Measurements from ENCODE around the gene DENND2D. TPM values are rescaled to one million over a fixed set of nuclear protein-coding genes. Genes with fewer than 3 reads are reported as not detected.
A peak's percentile ranks its signal among the peaks of the same experiment; 100 is the strongest.

DENND2D gene
- total RNA-seq, 1 experiment from 2014 or later = 10.2 TPM

DNA sequence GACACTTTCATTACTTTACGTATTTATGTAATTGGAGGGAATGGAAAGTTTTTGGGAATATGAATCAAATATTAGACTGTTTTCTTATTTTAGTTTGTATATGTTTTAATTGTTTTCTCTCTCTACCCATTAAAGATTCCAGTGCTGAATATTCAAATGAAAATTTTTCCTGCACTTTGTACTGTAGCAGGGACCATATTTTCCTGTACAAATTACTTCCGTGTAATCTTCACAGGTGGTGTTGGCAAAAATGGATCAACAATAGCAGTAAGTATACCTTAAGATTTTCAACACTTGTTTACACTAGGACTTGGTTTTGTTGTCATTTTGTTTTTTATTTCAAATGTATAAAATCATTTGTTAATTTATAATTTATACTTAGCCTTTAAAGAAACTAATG lies 18.4 kb downstream of the DENND2D start:
- DNase-seq (ENCODE audit: low read depth) = no peak

DNA sequence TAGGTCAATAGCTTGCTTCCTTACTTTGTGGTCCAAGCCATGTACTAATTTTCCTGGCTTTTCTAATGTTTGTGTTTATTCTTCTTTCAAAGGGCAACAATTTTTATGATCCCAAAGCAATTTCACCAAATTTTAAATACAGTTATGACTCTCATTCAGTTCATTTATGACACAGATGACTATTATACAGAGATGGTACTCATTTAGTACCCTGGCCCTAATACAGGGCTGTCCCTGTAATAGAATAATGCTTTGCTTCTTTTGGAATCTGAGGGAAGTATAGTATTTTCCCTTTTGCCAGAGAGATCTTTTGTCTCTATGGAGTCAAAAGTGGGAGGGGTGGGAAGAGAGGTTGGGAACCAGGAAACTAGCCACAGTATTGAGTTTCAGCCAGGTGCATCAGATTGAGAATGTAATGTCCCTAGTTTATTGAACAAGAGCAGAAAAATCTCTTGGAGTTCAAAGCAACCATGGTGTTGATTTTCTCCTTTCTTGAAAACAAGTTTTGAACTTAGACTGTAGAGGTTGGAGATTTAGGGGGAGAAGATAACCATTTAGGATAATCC lies 20.4 kb downstream of the DENND2D start:
- no peak for DNase-seq (ENCODE audit: low read depth)

DNA sequence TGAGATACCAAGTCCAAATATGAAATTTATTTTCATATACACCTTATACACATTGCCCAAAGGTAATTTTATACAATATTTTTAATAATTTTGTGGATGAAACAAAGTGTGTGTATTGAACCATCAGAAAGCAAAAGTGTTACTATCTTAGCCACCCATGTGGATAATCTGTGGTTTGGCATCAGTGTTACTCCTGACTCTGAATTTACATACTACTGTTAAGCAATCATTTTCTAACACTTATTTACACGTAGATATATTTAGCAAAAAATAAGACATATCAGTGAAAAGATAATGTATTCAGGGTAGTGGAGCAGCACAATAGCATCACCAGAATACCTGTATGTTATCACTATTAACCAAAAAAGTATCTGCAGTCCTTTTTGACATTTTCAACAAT lies 23.8 kb downstream of the DENND2D start:
- peak; percentile 3 for DNase-seq (ENCODE audit: low read depth)

DNA sequence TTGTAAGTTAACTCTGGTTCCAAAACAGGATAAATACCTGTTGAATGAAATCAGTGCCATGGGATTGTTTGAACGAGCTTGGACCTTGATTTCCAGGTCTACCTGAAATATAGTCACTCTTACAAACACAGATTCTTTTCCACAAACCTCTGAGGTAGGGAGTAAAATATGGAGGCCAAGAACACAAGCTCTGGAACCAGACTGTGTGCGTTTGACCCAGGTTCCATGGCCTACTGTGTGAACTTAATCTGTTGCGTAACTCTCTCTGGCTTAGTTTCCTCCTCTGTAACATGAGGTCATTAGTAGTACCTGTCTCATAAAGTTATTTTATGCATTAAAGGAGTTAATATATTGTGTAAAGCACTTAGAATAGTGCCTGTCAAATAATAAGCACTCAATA lies 25.1 kb downstream of the DENND2D start:
- DNase-seq (ENCODE audit: low read depth) = no peak

DNA sequence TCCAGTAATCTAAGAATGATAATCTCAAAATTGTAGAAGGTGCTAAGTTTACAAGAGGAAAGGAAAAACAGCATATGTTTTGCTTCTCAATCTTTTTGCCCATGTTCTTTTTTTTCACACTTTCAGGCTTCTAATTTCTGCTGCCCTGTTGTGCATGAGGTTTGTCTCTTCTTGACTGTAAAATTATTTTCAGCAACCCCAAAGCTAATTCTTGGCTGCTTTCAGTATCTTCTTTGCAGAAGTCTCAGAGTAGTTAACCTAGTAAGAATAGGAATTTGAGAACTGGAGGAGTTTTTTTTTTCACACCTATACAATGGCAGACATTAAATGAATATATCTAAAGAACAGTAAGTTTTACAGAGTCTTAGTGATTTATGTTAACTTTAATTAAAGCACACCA lies 26.4 kb downstream of the DENND2D start:
- no peak for DNase-seq (ENCODE audit: low read depth)

DNA sequence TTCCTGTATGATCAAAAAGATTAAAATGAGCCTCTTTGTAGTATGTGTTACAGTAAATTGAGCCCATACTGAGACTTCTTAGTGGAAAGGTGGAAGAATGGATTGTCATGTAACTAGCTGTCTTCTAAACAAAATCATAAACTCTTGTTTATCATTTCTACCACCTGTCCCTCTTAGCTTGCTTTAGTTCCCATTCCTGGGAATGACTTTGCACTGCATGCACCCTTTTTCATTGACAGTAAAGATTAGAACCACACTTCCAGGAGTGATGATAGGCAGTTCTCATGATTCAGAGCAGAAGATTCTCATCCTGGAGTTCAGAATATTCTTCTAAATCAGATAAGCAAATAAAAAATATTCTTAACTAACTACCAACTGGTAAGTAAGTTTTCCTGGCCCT lies 28.0 kb downstream of the DENND2D start:
- DNase-seq (ENCODE audit: low read depth) = no peak

DNA sequence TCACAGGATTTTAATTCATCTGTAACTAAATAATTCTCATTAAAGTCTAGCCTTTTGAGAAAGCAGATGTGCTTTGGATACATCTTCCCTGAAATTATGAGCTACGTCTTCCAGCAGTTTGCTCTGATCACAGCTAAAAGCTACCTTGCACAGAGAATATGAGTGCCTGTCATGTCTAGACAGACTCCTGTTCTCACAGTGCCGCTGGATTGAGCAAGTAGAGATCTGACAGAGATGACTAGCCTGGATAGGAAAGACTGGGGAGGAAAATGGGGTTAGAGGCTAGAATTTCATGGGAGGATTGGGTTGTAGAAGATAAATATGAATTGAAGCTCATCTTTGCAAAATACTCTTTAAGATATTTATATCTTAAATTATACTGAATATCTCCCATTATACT lies 36.3 kb downstream of the DENND2D start:
- no peak for DNase-seq (ENCODE audit: low read depth)

DNA sequence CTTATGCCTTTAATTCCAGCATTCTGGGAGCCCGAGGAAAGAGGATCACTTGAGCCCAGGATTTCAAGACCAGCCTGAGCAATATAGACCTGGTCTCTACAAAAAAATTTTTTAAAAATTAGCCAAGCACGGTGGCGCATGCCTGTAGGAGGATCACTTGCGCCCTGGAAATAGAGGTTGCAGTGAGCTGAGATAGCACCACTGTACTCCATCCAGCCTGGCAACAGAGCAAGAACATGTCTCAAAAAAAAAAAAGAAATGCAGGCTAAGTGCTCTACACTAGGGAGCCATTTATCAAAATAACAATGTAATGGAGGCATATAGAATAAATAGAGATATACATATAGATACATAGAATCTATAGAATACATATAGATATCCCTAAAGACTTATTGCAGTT lies 37.1 kb downstream of the DENND2D start:
- DNase-seq (ENCODE audit: low read depth) = no peak

DNA sequence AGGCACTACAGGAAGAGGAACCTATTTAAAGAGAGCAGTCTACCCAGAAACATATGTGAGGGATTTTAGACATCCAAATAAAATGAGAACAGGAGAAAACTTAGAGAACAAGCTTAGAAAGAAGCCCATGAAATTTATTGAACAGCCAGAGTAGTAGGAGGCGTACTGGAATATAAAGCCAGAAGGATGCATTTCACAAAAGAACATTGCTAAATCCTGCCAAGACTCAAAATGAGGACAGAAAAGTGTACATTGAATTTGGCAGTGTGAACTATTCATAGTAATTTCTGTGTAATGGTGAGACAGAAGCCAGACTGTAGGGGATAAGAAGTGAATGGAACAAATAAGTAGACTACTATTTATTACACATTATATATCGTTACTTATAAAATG lies 38.0 kb downstream of the DENND2D start:
- DNase-seq (ENCODE audit: low read depth) = no peak

DNA sequence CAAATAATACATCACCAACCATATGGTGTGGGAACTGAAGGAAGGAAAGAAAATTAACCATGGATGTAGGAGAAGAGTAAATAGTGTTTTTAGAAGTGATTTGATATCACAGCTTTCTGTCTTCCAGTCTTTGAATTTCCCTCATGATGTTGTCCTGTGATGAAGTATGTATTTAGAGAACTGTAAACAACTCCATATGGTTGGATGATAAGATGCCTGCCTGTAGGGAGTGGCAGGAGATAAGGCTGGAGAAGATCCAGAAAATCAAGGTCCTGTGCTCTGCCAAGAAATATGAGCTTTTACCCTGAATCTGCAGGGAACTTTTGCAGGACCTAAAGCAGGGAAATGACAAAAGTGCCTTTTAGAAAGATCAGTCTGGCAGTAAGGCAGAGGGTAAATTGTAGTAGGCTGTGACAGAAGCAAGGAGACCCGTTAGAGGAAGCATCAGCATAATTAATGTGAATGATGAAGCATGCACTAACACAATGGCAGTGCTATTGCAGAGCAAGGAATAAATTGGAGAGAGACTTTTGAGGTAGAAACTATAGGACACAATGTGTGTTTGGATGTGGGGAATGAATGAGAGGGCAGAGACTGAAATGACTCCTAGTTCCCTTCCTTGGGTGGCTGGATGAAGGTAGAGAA lies 38.5 kb downstream of the DENND2D start:
- DNase-seq (ENCODE audit: low read depth) = no peak

DNA sequence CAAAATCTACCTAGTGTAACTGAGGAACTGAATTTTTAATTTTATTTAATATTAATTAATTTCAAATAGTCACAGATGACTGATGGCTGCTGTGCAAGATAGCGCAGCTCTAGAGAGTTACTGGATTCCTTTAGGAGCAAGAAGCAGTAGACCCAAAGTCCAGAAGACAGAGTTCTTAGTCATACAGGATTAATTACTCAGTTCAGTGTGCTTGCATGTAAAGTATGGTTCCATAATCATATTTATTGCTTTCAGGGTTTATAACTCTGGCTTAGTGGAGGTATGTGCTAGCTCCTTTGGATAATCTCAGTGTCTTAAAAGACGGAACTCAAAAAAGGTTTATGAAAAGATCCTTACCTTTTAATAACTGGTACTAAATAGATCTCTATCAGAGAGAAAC lies 43.0 kb downstream of the DENND2D start:
- no peak for DNase-seq (ENCODE audit: low read depth)

DNA sequence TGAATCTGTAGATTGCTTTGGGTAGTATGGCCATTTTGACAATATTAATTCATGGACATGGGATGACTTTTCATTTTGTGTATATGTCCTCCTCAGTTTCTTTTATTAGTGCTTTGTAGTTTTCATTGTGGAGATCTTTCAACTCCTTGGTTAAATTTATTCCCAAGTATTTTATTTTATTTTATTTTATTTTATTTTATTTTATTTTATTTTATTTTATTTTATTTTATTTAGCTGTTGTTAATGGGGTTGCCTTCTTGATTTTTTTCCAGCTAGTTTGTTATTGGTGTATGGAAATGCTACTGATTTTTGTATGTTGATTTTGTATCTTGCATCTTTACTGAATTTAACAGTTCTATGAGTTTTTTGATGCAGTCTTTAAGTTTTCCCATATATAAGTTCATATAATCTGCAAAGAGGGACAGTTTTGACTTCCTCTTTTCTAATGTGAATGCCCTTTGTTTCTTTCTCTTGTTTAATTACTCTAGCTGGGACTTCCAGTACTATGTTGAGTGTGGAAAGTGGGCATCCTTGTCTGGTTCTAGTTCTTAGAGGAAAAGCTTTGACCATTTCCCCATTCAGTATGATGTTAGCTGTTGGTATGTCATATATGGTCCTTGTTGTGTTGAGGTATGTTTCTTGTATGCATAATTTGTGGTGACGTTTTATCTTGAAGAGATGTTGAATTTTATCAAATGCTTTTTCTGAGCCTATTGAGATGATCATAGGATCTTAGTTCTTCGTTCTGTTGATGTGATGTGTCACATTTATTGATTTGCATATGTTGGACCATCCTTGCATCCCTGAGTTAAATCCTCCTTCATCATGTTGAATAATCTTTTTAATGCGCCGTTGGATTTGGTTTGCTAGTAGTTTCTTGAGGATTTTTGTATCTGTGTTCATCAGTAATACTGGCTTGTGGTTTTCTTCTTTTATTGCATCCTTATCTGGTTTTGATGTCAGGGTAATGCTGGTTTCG lies 46.1 kb downstream of the DENND2D start:
- DNase-seq (ENCODE audit: low read depth) = no peak

DNA sequence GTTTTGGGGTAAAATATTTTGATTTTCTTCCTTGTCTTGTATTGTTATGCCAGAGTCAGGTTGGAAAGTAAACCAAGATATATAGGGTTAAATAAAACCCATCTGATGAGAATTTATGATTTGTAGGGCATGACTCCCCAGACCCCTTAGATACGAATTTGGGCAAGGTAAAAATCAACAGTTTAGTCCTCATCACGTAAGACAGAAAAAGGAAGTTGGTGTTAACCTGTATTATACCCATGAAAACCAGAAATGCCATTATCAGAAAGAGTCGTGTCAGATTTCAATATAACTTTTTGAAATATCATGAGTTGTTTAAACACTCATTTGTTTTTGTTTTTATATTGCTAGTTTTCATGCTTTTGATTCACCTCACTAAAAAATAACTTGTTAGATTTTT lies 48.6 kb downstream of the DENND2D start:
- DNase-seq (ENCODE audit: low read depth) = no peak

DNA sequence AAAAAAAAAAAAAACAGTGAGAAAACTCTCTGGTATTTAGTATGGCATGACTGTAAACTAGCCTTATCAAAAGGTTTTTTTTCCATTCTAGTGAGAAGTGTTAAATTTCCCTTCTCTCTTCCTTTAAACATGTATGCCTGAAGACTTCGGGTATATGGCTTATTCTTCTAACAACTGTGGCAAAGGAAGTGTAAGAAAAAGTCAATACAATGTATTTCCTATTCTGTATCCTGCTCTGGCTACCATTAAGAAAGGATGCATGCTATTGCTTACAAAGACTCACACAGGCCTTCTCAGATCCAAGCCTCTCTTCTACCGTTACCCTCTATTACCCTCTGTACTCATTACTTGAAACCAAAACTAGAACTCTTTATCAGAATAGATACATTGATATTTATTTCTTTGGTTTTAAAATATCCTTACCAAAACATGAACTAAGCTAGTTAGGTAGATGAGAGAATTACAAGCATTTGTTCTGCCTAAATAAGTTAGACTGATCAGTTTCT lies 52.0 kb downstream of the DENND2D start:
- DNase-seq (ENCODE audit: low read depth) = no peak

DNA sequence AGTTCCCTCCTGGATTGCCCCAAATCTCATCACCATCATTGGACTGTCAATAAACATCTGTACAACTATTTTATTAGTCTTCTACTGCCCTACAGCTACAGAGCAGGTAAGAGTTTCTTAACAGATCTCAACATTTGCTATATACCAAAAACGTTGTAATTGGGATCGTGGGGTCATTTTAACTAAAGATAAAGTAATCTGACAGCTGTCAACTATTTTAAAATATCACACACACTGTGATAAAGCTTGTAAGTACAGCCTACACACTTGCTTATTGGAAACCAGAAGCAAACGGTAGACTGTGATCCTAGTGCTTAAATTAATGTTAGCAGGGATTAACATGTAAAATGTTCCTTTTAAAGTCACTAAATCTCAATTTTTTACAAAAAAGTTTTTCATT lies 52.5 kb downstream of the DENND2D start:
- no peak for DNase-seq (ENCODE audit: low read depth)

DNA sequence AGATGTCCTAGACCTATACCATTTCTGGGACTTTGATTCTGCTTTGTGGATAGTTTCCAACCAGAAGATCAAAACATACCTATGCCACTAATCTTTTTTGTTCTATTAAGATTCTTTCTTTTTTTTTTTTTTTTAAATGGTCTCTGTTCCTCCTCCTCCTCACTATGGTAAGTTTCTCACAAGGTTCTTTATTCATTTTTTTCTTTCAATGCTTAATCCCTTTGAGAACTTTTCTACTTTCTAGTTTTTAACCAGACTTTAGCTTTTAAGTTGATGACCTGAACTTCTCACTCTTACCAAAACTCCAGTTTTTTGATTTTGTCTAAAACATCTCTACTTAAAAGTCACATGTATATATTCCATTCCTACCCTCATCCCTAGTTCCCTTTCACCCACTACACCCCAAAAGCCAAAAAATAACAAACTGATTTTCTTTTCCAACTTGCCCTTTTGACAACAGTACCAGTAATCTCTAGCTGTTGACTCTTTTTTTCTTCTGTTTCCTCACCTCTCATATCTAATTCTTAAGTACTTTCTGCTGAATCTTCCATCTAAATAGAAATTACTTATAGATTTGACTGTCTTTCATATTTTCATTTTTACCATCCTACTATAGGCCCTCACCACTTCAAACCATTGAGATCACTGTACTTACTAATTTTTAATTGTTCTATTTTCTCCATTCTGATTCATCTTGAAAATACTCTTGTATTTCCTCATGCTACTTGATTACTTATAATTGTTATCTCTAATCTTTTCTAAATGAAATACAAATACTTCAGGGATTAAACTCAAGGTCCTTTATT lies 54.3 kb downstream of the DENND2D start:
- no peak for DNase-seq (ENCODE audit: low read depth)

DNA sequence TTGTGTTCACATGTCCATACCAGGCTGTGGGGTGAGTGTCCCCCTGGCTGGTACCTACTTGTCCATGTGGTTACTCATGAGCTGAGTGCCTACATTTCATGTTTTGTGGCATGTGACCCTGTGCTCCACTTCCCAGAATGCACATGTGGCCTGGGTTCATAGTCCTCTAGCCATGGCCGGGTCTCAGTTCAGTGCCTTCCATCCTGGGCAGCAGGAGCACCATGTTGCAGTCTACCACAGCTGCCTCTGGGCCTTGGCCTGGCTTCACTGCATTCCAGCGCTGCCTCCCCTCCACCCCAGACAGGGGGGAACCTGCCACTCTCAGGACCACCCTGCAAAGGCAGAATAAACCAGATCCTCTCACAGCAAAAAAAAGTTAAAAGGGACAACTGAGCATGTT lies 54.9 kb downstream of the DENND2D start:
- DNase-seq (ENCODE audit: low read depth) = no peak

DNA sequence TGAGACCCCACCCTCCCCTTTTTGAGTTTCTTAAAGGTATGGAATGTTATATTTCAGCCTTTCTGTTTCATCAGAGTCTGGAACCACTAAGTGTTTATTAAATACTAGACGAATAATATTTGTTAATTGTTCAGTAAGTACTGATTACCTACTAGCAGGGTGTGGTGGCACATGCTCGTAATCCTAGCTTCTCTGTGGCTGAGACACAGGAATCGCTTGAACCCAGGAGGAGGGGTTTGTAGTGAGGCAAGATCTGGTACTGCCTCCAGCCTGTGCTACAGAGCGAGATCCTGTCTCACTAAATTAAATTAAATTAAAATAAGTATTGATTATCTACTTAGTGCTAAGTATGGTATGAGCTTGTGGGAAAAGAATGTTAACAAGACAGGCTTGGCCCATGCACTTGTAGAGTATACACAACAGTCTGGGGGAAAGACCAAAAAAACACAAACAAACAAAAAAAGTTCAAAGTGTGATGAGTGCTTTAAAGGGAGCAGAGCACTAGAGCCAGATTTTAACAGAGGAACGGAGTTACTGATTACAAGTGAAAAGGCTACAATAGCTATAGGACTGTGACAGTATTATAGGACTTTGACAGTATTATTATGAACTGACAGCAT lies 58.0 kb downstream of the DENND2D start:
- DNase-seq (ENCODE audit: low read depth) = no peak

DNA sequence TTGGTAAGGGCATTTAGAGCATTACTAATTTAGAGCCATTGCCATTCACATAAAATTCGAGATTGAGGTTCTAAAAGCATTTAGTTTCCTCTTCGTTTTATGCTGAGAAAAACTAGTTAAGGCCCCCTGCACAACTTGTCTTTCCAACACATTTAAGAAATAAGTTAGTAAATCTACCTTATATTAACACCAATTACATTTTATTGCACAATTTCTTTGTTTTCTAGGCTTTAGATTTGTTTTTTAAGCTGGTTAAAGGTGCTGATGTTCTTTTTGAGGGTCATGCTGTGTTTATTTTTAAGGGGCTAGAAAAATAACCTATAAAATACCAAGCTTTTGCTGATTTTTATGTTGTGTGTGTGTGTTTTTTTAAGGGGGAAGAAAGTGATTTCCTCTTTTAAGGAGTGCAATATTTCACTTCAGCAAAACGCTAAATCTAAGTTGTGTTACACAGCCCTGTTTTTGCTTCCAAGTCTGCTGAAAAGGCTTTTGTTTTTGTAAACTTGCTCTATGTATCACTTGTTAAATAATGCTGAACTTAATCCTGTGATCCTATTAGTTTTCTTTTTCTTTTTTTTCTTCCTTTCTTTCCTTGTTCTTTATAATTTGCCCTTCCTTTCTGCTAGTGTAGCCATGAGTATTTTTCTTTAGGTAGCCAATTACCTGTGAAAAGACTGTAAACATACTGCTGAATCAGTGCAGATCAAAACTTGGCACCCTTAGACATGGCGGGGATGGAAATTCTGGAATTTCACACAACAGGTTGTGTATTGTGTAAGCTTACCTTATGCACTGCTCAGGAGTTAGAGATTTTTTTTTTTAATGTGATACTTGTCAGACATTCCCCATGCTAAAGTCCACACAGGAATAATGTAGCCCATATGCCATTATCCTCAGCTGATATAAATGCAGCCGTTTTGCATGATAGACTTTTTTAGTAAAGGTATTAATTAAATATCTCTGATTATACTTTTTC lies 58.9 kb downstream of the DENND2D start:
- DNase-seq (ENCODE audit: low read depth) = no peak

DNA sequence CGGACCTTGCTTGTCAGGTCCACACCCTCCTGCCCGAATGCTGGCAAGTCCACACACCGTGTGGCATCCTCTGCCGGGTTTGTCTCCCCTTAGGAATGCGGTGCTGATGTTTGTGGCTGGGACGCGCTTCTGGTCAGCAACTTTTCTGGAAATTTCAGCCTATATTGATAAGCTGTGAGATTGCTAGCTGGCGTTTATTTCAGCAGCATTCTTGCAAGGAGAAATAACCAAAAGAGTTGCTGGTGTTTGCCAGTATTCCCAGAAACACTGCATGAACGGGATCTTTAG lies 59.8 kb downstream of the DENND2D start:
- peak; percentile 76 for DNase-seq (ENCODE audit: low read depth)
